ENCODE measurements around the gene MTMR1. TPM values are rescaled to one million over a fixed set of nuclear protein-coding genes. Genes with fewer than 3 reads are reported as not detected.

Gene MTMR1
- polyA plus RNA-seq, 1 donor: 31.8 TPM

DNA sequence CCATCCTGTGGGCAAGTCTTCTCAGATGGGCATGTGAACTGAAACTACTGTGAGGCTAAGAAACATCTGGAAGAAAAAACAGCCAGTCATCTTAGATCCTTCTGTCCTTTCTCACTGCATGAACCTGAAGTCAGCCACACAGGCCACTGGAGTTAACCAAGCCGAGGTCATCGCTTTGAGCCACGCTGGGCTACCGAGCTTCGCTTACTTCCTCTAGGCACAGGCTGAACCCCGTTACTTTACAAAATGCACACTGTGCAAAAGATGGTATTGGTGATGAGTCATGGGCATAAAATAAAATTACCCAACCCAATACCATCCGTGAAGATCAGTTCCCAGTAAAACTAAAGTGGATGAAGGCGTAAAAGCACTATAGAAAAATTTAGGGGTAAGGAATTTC lies 86.2 kb downstream of the MTMR1 start:
- no peak for DNase-seq

DNA sequence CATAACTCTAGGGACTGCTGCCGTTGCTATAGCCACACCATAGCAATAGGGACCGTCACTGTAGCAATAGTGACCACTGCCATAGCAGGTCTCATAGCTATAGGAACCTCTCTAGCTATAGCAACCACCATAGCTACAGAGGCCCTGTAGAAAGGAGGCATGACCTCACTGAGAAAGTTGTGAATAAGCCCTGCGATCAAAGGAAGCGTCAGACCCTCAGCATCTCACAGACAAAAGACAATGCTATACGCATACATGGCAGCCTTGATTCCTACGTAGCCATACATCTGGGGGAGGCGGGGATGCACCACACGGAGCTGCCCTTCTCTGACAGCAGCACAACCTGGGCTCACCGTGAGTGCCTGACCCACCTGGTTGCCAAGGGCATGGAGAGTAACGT lies 88.5 kb downstream of the MTMR1 start:
- no peak for DNase-seq

DNA sequence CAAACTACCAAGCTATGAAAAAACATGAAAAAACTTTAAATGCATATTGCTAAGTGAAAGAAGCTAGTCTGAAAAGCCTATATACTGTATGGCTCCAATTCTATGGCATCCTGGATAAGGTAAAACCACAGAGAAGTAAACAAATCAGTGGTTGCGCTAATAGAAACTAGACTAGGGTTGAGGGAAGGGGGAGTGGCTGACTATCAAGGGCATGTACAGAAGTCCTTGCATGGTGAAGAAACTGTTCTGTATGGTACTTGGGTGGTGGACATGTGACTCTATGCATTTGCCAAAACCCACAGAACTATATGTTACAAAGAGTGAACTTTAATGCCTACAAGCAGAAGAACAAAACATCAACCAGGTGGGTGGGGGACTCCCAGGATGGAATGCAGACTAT lies 96.8 kb downstream of the MTMR1 start:
- no peak for DNase-seq

- no peak for DNase-seq
Observed at GRCh38 chrX:150792949-150793527, 99.8 kb downstream of the MTMR1 start.

GRCh38 chrX:150805736-150806135 lies 112.5 kb downstream of the MTMR1 start:
- no peak for DNase-seq

- no peak for DNase-seq
Observed at GRCh38 chrX:150806827-150807226, 113.6 kb downstream of the MTMR1 start.

GRCh38 chrX:150813922-150814321 lies 120.7 kb downstream of the MTMR1 start:
- DNase-seq: no peak

Other genes with a start within 250 kb of the MTMR1 start
- gene MTM1, start 124.8 kb upstream of the MTMR1 start, polyA plus RNA-seq (ENCODE audit: insufficient read length): 17.6 TPM
- 39.9 TPM for gene CD99L2, start 205.3 kb downstream of the MTMR1 start, polyA plus RNA-seq (ENCODE audit: insufficient read length)

All from left kidney (tissue), 2 donors.